Measurements from ENCODE around the gene DNER. TPM values are rescaled to one million over a fixed set of nuclear protein-coding genes. Genes with fewer than 3 reads are reported as not detected.

The DNER gene
- polyA plus RNA-seq, 1 donor (not counting 4 experiments of a cell fraction or from before 2014, with no cell fraction given), result 8.5 TPM

DNA sequence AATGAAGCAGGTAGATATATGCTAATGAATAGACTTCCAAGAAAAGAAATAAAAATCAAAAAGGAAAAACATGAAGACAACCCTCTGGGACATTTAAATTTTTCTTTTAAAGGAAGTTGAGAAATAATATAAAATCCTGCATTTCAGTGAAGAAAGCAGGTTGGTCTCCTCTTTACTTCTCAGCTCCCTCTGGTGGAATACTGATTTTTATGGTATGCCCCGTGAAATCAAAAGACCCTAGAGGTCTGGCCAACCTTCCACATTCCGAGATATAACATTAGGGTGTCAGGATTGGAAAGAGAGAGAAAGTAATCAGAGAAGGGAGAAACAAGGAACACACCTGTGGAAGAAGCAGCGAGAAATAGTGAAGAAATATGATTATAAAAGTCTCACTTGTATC is 72.7 kb downstream of the DNER start:
- H3K4me3 ChIP-seq (ENCODE audit: control insufficient read depth in 2 of 3, extremely low read depth in 1 of 3, insufficient read depth in 2 of 3, low read depth in 1 of 3, low read length in 3 of 3), result no peak overlapping the region
- DNase-seq (ENCODE audit: low read depth, low spot score) (no peak), FAIRE-seq (no peak)
- no peak overlapping the region for H3K4me2 ChIP-seq (ENCODE audit: control insufficient read depth, extremely low read depth, insufficient read depth, low read depth, low read length)
- no peaks in the 10 kb centered on the region for H3K9me3 ChIP-seq (ENCODE audit: control insufficient read depth, low read depth, low read length)
- H3K9me1 ChIP-seq (ENCODE audit: control insufficient read depth, extremely low read depth, insufficient read depth, low read length), result no peaks in the 10 kb centered on the region
- no peak overlapping the region for H3K9ac ChIP-seq (ENCODE audit: control insufficient read depth, extremely low read depth, insufficient read depth, low read length)
- H2AFZ ChIP-seq (ENCODE audit: control insufficient read depth, low read length), result no peak overlapping the region
- TF ChIP-seq EZH2 (IDR thresholded peaks at IDR 0.05; ENCODE audit: low read length), result no peak
- TF ChIP-seq CTCF (optimal IDR thresholded peaks at IDR 0.05 in 1 of 3, IDR thresholded peaks at IDR 0.05 in 1 of 3, conservative IDR thresholded peaks at IDR 0.05 in 1 of 3; ENCODE audit: extremely low read depth in 1 of 3, insufficient read depth in 2 of 3, low read length in 3 of 3), result no peak
- H3K4me1 ChIP-seq (ENCODE audit: control insufficient read depth, extremely low read depth, insufficient read depth, low read length), result no peaks in the 10 kb centered on the region
- no peaks in the 10 kb centered on the region for H3K36me3 ChIP-seq (ENCODE audit: control insufficient read depth in 2 of 2, extremely low read depth in 1 of 2, insufficient read depth in 2 of 2, low read length in 2 of 2)
- no peaks in the 10 kb centered on the region for H4K20me1 ChIP-seq (ENCODE audit: control insufficient read depth, extremely low read depth, insufficient read depth, low read length)
- H3K27me3 ChIP-seq (ENCODE audit: control insufficient read depth, extremely low read depth, insufficient read depth, low read length), result no peaks in the 10 kb centered on the region
- dilution Hi-C loops (cut with MboI; ENCODE audit: extremely low pct_ligation_motif_present, low sequenced_read_pairs), result no loop called here
- no peaks in the 10 kb centered on the region for H3K79me2 ChIP-seq (ENCODE audit: control insufficient read depth, insufficient read depth, low read length)
- H3K27ac ChIP-seq (ENCODE audit: control insufficient read depth, insufficient read depth, low read length), result no peak overlapping the region

DNA sequence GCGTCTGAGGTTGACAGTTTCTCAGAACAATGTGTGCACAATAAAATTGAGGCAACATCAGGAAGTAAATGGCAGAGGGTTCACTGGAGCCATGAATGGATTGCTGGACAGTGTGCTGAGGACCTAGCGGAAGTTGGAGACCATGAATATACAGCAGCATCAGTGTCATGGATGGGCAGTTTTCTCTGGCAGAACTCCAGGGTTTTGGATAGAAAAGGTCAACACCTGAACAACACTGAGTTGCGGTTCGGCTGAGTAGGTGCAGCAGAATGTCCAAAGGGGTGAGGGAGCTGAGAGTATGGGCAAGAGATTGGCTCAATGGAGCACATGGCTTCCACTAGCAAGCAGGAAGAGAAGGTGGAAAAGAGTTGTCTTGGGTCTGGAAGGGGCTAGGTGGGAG is 73.7 kb downstream of the DNER start:
- Histone ChIP-seq H3K4me1 (ENCODE audit: control insufficient read depth, extremely low read depth, insufficient read depth, low read length) (no peaks in the 10 kb centered on the region), H2AFZ (ENCODE audit: control insufficient read depth, low read length) (no peak overlapping the region), H3K27me3 (ENCODE audit: control insufficient read depth, extremely low read depth, insufficient read depth, low read length) (no peaks in the 10 kb centered on the region), H3K36me3 (ENCODE audit: control insufficient read depth in 2 of 2, extremely low read depth in 1 of 2, insufficient read depth in 2 of 2, low read length in 2 of 2) (no peaks in the 10 kb centered on the region), H3K4me3 (ENCODE audit: control insufficient read depth in 2 of 3, extremely low read depth in 1 of 3, insufficient read depth in 2 of 3, low read depth in 1 of 3, low read length in 3 of 3) (no peak overlapping the region), H3K4me2 (ENCODE audit: control insufficient read depth, extremely low read depth, insufficient read depth, low read depth, low read length) (no peak overlapping the region), H3K9me1 (ENCODE audit: control insufficient read depth, extremely low read depth, insufficient read depth, low read length) (no peaks in the 10 kb centered on the region), H3K9me3 (ENCODE audit: control insufficient read depth, low read depth, low read length) (no peaks in the 10 kb centered on the region), H4K20me1 (ENCODE audit: control insufficient read depth, extremely low read depth, insufficient read depth, low read length) (no peaks in the 10 kb centered on the region), H3K27ac (ENCODE audit: control insufficient read depth, insufficient read depth, low read length) (no peak overlapping the region), H3K9ac (ENCODE audit: control insufficient read depth, extremely low read depth, insufficient read depth, low read length) (no peak overlapping the region), H3K79me2 (ENCODE audit: control insufficient read depth, insufficient read depth, low read length) (no peaks in the 10 kb centered on the region)
- dilution Hi-C loops (cut with MboI; ENCODE audit: extremely low pct_ligation_motif_present, low sequenced_read_pairs), result no loop called here
- DNase-seq (ENCODE audit: low read depth, low spot score) (no peak), FAIRE-seq (no peak)
- no peak for TF ChIP-seq CTCF (optimal IDR thresholded peaks at IDR 0.05 in 1 of 3, IDR thresholded peaks at IDR 0.05 in 1 of 3, conservative IDR thresholded peaks at IDR 0.05 in 1 of 3; ENCODE audit: extremely low read depth in 1 of 3, insufficient read depth in 2 of 3, low read length in 3 of 3)
- TF ChIP-seq EZH2 (IDR thresholded peaks at IDR 0.05; ENCODE audit: low read length), result no peak

All from keratinocyte (primary cell).